Prostate gland (tissue), 2 donors: ENCODE data around the gene PHPT1.
"Not testable (repeated sequence)": the region's sequence is repeated elsewhere in the genome, so short reads cannot be mapped to it uniquely, and the experiment has no call there.

Source experiments
- CTCF ChIP-seq, 4 experiments: fragments of 200-600 bp in 2 of 4; fragments of 450-650 bp in 2 of 4; sonication (generic) in 2 of 4; IDR thresholded peaks; 1 replicate in 3 of 4; 2 replicates in 1 of 4; pipeline ENCODE4 v1.5.1; 2016 to 2019; ENCODE audit warnings: antibody characterized with exemption in 4 of 4, mild to moderate bottlenecking in 2 of 4, moderate library complexity in 2 of 4
- POLR2A ChIP-seq: fragments of 450-650 bp; IDR thresholded peaks from one replicate; pipeline ENCODE4 v1.6.1; 2016; ENCODE audit warnings: antibody characterized with exemption, mild to moderate bottlenecking

DNA sequence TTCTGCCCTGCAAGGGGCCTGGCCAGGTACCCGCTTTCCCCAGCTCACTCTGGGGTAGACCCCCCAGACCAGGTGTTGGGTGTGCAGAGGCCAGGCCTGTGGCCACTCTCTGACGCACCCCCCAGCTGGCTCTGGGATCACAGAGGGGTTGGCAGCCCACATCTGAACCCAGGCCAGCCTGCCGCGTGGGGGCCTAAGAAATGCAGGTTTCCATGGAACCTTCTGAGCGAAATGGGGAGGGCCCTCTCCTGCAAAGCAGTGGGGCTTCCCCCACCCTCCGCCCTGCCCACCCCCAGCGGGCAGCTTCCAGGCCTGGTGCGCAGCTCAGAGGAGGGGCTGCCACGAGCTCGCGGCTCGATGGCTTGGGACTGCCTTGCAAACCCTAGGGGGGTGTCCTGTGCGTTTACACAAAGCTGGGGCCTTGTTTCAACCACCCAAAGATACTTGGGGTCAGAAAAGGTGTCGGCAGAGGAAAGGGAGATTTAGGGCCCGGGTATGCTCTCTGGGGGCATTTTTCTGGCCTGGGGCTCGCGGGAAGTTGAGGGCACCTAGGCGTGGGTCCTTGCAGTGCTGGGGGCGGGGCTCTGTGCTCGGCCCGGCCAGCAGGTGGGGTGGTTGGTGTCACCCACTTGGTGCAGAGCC lies 5.9 kb upstream of the PHPT1 start:
- not testable (repeated sequence) for TF ChIP-seq POLR2A; CTCF (IDR thresholded peaks at IDR 0.05)
